ENCODE measurements around the gene DNAJC8.

DNA sequence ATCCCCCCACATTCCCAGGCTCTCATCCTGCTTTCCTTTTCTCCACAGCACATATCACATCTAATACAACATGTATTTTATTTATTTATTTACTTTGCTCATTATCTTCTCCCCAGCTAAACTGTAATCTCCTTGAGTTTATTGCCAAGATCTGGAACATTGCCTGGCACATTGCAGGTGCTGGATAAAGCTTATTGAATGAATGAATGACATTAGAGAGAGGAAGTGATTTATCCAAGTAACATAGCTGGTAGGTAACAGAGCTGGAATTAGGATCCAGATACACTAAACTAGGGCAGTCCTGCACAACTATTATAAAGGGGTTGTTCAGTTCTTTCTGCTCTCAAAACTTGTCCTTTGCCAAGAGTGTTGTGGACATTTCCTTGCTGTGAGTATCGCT is 47.8 kb downstream of the DNAJC8 start:
- TF ChIP-seq CTCF (tag by site-specific recombination; IDR thresholded peaks at IDR 0.05) (no peak), ZNF324 (tag by site-specific recombination; IDR thresholded peaks at IDR 0.05) (no peak), REST (tag by site-specific recombination; IDR thresholded peaks at IDR 0.05) (no peak), ZNF670 (tag by site-specific recombination; IDR thresholded peaks at IDR 0.05; ENCODE audit: low read depth) (no peak)
